Right cardiac atrium (tissue), 5 donors: ENCODE measurements around the gene RNASEH2B. TPM values are rescaled to one million over a fixed set of nuclear protein-coding genes. Genes with fewer than 3 reads are reported as not detected.

Source experiments
- ATAC-seq, 2 donors: fragments of 200-7000 bp; cut with Tn5 transposase; one replicate each; pipeline versions ENCODE4 v1.8.0 to v1.9.1; 2020; ENCODE audit warnings: moderate library complexity in 2 of 2, mild to moderate bottlenecking in 1 of 2
- DNase-seq, 3 donors: peaks; one replicate each; pipeline ENCODE4 v3.0.0-alpha.2; 2020
- H3K27ac ChIP-seq: one replicate; pipeline ENCODE4 v1.5.1; 2013; ENCODE audit warnings: mild to moderate bottlenecking, low read length, control low read depth, moderate library complexity
- H3K27me3 ChIP-seq: one replicate; pipeline ENCODE4 v1.6.1; 2013; ENCODE audit not compliant: control insufficient read depth, insufficient read depth
- H3K4me1 ChIP-seq: one replicate; pipeline ENCODE4 v1.6.1; 2013; ENCODE audit warnings: low read length; ENCODE audit not compliant: control insufficient read depth, insufficient read depth
- H3K4me3 ChIP-seq: one replicate; pipeline ENCODE4 v1.5.1; 2013; ENCODE audit warnings: low read length, control low read depth
- H3K9me3 ChIP-seq: one replicate; pipeline ENCODE4 v1.6.1; 2013; ENCODE audit warnings: low read length; ENCODE audit not compliant: control insufficient read depth
- WGBS: extraction: QIAGEN DNeasy Blood & Tissue Kit; methylation state at CpG from one replicate; pipeline ENCODE4 v1.1.7; 2013; 5-methylcytosine and 5-hydroxymethylcytosine counted together
- intact Hi-C, 4 donors: fragments of 100-400 bp; cut with DNase I; formaldehyde crosslinking; loops; one replicate each; pipeline versions ENCODE4 v1.11.0 to v1.14.0; 2022 to 2023
- long read RNA-seq, 4 donors: library from polyadenylated mRNA; unstranded; transcript quantifications; one replicate each; pipeline ENCODE4 v2.0.0, GENCODE V29; 2020 to 2021
- polyA plus RNA-seq: library from polyadenylated mRNA; stranded (reverse); fragments of 200-250 nt; gene quantifications from one replicate; pipeline ENCODE4 v1.2.3, GENCODE V29; 2013
- total RNA-seq, 4 donors: library from RNA; stranded (reverse); fragmentation: NEBNext Ultra II Directional; extraction: Animal tissue kit (Norgen Biotek cat#: 25700); gene quantifications; one replicate each; pipeline ENCODE4 v1.2.1, GENCODE V29; 2021
- donor health status: healthy with polysubstance abuse.
- donor health status: DM: no; HTN: yes; CAD: no.
- donor health status: DM: no; HTN: no; CAD: no.
- donor health status: DM: no; HTN: yes; CAD: no; lungs with severe emphysema.
- donor health status: DM: yes; HTN: yes; CAD: no.

RNASEH2B gene, protein sequence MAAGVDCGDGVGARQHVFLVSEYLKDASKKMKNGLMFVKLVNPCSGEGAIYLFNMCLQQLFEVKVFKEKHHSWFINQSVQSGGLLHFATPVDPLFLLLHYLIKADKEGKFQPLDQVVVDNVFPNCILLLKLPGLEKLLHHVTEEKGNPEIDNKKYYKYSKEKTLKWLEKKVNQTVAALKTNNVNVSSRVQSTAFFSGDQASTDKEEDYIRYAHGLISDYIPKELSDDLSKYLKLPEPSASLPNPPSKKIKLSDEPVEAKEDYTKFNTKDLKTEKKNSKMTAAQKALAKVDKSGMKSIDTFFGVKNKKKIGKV
- total RNA-seq (10 to 100 TPM; 47.3 to 58.0 (median 49.9) TPM), polyA plus RNA-seq (45.3 TPM)
- long read RNA-seq, donor 1, full-length matches to known transcripts = 22 of 35 reads
- long read RNA-seq, donor 1, partial matches to known transcripts = 3 of 35 reads
- long read RNA-seq, donor 1, other reads (novel, unspliced or antisense) = 10 of 35 reads
- long read RNA-seq, donor 2, full-length matches to known transcripts = 17 of 19 reads
- long read RNA-seq, donor 2, partial matches to known transcripts = 0 of 19 reads
- long read RNA-seq, donor 2, other reads (novel, unspliced or antisense) = 2 of 19 reads
- long read RNA-seq, donor 3, full-length matches to known transcripts = 40 of 65 reads
- long read RNA-seq, donor 3, partial matches to known transcripts = 3 of 65 reads
- long read RNA-seq, donor 3, other reads (novel, unspliced or antisense) = 22 of 65 reads
- long read RNA-seq, donor 4, full-length matches to known transcripts = 16 of 20 reads
- long read RNA-seq, donor 4, partial matches to known transcripts = 0 of 20 reads
- long read RNA-seq, donor 4, other reads (novel, unspliced or antisense) = 4 of 20 reads

GRCh38 chr13:50909605-50910484 lies at the start of gene RNASEH2B:
TSS of gene RNASEH2B (plus strand) at chr13:50909791. CDS start at chr13:50910077, 286 bp downstream.
- intact Hi-C loops = loop anchor here in 3 of 4 donors (5.0 to 10.0 kb wide), 3 partner anchors 375 to 935 kb away; no protein-coding TSS in a partner anchor
- under 1% methylated on average over 107 of the region's 107 CpGs for WGBS
- DNase-seq = peak; percentile 77 to 92 (median 90)
- Histone ChIP-seq H3K4me3 (peak within 1 kb of the TSS; percentile 99), H3K9me3 (no peaks in the 10 kb centered on the region), H3K27me3 (no peaks in the 10 kb centered on the region), H3K27ac (peak within 1 kb of the TSS; percentile 91), H3K4me1 (peaks cover 4% of the 10 kb centered on the region)
- peak; percentile 96 to 97 for ATAC-seq

- intact Hi-C loops = no loop called here
- no peaks in the 10 kb centered on the region for H3K9me3 ChIP-seq
- DNase-seq = no peak
- no peak overlapping the region for H3K4me3 ChIP-seq
- H3K4me1 ChIP-seq = no peaks in the 10 kb centered on the region
- no peaks in the 10 kb centered on the region for H3K27me3 ChIP-seq
- ATAC-seq = no peak
- WGBS = 92% methylated on average over 1 of the region's 1 CpG
- H3K27ac ChIP-seq = no peak overlapping the region
These were observed 45.1 kb upstream of the RNASEH2B start for GRCh38 chr13:50864492-50864891.

- Histone ChIP-seq H3K27me3 (no peaks in the 10 kb centered on the region), H3K4me1 (no peaks in the 10 kb centered on the region), H3K9me3 (no peaks in the 10 kb centered on the region), H3K4me3 (no peak overlapping the region), H3K27ac (no peak overlapping the region)
- WGBS = 75% methylated on average over 2 of the region's 2 CpGs
- intact Hi-C loops = no loop called here
- ATAC-seq = no peak
- no peak for DNase-seq
These were observed 42.6 kb upstream of the RNASEH2B start for GRCh38 chr13:50866817-50867636.

GRCh38 chr13:50867637-50867945 lies 42.0 kb upstream of the RNASEH2B start:
- ATAC-seq = no peak
- H3K9me3 ChIP-seq = no peaks in the 10 kb centered on the region
- H3K4me1 ChIP-seq = no peaks in the 10 kb centered on the region
- no peak overlapping the region for H3K27ac ChIP-seq
- intact Hi-C loops = no loop called here
- H3K4me3 ChIP-seq = no peak overlapping the region
- WGBS = 73% methylated on average over 3 of the region's 3 CpGs
- no peak for DNase-seq
- no peaks in the 10 kb centered on the region for H3K27me3 ChIP-seq

DNA sequence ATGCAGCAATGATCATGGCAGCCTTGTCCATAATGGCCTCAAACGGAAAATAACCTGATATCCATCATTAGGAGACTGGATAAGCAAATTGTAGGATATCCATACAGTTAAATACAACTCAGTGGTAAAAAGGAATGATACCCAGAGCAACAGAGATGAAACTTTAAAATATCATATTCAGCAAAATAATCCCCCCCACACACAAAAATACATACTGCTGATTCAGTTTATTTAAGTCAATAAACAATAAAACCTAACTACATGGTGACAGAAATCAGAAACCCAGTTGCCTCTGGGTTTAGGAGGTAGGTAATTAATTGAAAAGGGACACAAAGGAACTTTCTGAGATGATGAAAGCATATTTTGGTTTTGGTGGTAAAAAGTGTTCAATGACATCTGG lies 38.2 kb upstream of the RNASEH2B start:
- no peaks in the 10 kb centered on the region for H3K9me3 ChIP-seq
- H3K4me3 ChIP-seq = no peak overlapping the region
- no peak for DNase-seq
- intact Hi-C loops = no loop called here
- H3K4me1 ChIP-seq = no peaks in the 10 kb centered on the region
- ATAC-seq = no peak
- H3K27ac ChIP-seq = no peak overlapping the region
- H3K27me3 ChIP-seq = no peaks in the 10 kb centered on the region
- WGBS = 100% methylated on average over 1 of the region's 1 CpG

DNA sequence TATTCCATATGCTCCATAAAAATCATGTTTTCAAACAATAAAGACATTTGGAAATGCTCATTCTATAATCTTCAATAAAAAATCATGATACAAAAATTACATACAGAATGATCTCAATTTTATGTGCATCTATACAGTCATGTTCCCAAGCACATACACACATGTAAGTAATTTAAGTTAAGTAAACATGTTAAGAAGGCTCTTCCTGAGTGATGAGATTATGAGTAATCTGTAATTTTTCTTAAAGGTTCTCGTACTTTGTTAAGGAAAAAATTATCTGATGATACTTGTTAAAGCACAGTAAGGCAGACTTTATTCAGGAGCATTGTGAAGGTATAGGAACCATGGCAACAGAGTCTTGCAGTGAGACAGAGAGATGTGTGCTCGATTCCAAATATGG lies 36.1 kb upstream of the RNASEH2B start:
- Histone ChIP-seq H3K27me3 (no peaks in the 10 kb centered on the region), H3K4me3 (no peak overlapping the region), H3K9me3 (no peaks in the 10 kb centered on the region), H3K27ac (no peak overlapping the region), H3K4me1 (no peaks in the 10 kb centered on the region)
- no peak for ATAC-seq
- intact Hi-C loops = no loop called here
- WGBS = 66% methylated on average over 2 of the region's 2 CpGs
- no peak for DNase-seq

DNA sequence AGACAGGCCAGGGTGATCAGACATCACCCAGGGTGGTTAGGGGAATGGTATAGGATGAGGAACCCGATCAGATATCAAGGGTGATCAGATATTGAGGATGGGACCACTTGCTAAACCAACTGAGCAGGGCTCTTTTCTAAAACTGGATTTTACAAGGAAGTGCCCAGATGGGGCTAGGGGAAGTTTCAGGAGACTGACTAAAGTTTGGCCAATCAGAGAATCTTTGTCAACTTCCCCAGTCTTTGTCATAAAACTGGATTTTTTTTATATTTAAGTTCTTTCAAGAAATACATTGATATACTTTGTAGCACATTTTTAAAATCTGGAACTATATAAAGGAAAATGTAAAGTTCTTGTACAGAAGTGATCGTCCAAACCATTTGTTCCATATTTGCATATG lies 35.6 kb upstream of the RNASEH2B start:
- no peak for ATAC-seq
- WGBS = 95% methylated on average over 2 of the region's 2 CpGs
- Histone ChIP-seq H3K27ac (no peak overlapping the region), H3K4me1 (no peaks in the 10 kb centered on the region), H3K27me3 (no peaks in the 10 kb centered on the region), H3K4me3 (no peak overlapping the region), H3K9me3 (no peaks in the 10 kb centered on the region)
- intact Hi-C loops = no loop called here
- no peak for DNase-seq

- 94% methylated on average over 5 of the region's 5 CpGs for WGBS
- no peak for DNase-seq
- intact Hi-C loops = no loop called here
- Histone ChIP-seq H3K4me1 (no peaks in the 10 kb centered on the region), H3K27me3 (no peaks in the 10 kb centered on the region), H3K27ac (no peak overlapping the region), H3K9me3 (no peaks in the 10 kb centered on the region), H3K4me3 (no peak overlapping the region)
- ATAC-seq = no peak
These were observed 26.7 kb upstream of the RNASEH2B start for GRCh38 chr13:50882816-50883435.

GRCh38 chr13:50883728-50884127 lies 25.9 kb upstream of the RNASEH2B start:
- Histone ChIP-seq H3K27me3 (no peaks in the 10 kb centered on the region), H3K4me3 (no peak overlapping the region), H3K4me1 (no peaks in the 10 kb centered on the region), H3K27ac (no peak overlapping the region), H3K9me3 (no peaks in the 10 kb centered on the region)
- no peak for ATAC-seq
- WGBS = 89% methylated on average over 1 of the region's 1 CpG
- intact Hi-C loops = no loop called here
- no peak for DNase-seq

GRCh38 chr13:50884265-50884664 lies 25.3 kb upstream of the RNASEH2B start:
- ATAC-seq (no peak), DNase-seq (no peak)
- no peaks in the 10 kb centered on the region for H3K4me1 ChIP-seq
- H3K9me3 ChIP-seq = no peaks in the 10 kb centered on the region
- H3K4me3 ChIP-seq = no peak overlapping the region
- intact Hi-C loops = no loop called here
- H3K27me3 ChIP-seq = no peaks in the 10 kb centered on the region
- 81% methylated on average over 1 of the region's 1 CpG for WGBS
- no peak overlapping the region for H3K27ac ChIP-seq
